Measurements from ENCODE around the gene L1CAM.

GRCh38 chrX:153897899-153898298 is 11.9 kb upstream of the L1CAM start:
- TF ChIP-seq CTCF (IDR thresholded peaks at IDR 0.05) (no peak), EZH2 (IDR thresholded peaks at IDR 0.05; ENCODE audit: borderline replicate concordance, insufficient read depth, low read depth, low read length, poor library complexity, severe bottlenecking) (no peak)
